GM23248 (cell line): Measurements from ENCODE around the gene ZEB2.

Experiments
- EZH2 ChIP-seq: fragments of 200-600 bp; sonication (generic); IDR thresholded peaks from 2 replicates; pipeline ENCODE4 v1.6.1; 2018; ENCODE audit warnings: antibody characterized with exemption, mild to moderate bottlenecking; ENCODE audit not compliant: insufficient read depth, poor library complexity, severe bottlenecking
- EZH2phosphoT487 ChIP-seq: fragments of 200-600 bp; sonication (generic); IDR thresholded peaks from 2 replicates; pipeline ENCODE4 v1.6.1; 2018; ENCODE audit warnings: antibody characterized with exemption, moderate library complexity, mild to moderate bottlenecking, low read depth; ENCODE audit not compliant: insufficient read depth

- no peak for TF ChIP-seq EZH2
- TF ChIP-seq EZH2phosphoT487, result no peak
Measured at GRCh38 chr2:144512891-144513351, 7.0 kb downstream of the ZEB2 start.
